DOHH2 (cell line): ENCODE measurements around the gene ZBTB7C.

Experiments
- H3F3A ChIP-seq: fragments of 200-600 bp; sonication (generic), shearing (Covaris generic); 2 replicates; pipeline ENCODE4 v1.6.0; 2016; ENCODE audit warnings: antibody characterized with exemption, mild to moderate bottlenecking; ENCODE audit not compliant: control insufficient read depth, insufficient read depth
- H3K27ac ChIP-seq: fragments of 200-600 bp; sonication (generic); 2 replicates; pipeline ENCODE4 v1.5.1; 2014; ENCODE audit warnings: low read depth, mild to moderate bottlenecking, low read length, moderate library complexity
- H3K27me3 ChIP-seq: fragments of 200-600 bp; sonication (generic); 2 replicates; pipeline ENCODE4 v1.6.1; 2014; ENCODE audit warnings: mild to moderate bottlenecking, low read length, mixed read lengths; ENCODE audit not compliant: control insufficient read depth
- H3K36me3 ChIP-seq: fragments of 200-600 bp; sonication (generic); 2 replicates; pipeline ENCODE4 v1.6.1; 2014; ENCODE audit warnings: mild to moderate bottlenecking, low read length, moderate library complexity, mixed read lengths; ENCODE audit not compliant: control insufficient read depth
- H3K4me1 ChIP-seq: fragments of 200-600 bp; sonication (generic); 2 replicates; pipeline ENCODE4 v1.6.1; 2014; ENCODE audit warnings: mild to moderate bottlenecking, low read length, mixed read lengths; ENCODE audit not compliant: control insufficient read depth
- H3K4me2 ChIP-seq: fragments of 200-600 bp; sonication (generic); 2 replicates; pipeline ENCODE4 v1.6.0; 2014; ENCODE audit warnings: mild to moderate bottlenecking, low read length, moderate library complexity
- H3K4me3 ChIP-seq: fragments of 200-600 bp; sonication (generic); 2 replicates; pipeline ENCODE4 v1.5.1; 2014; ENCODE audit warnings: mild to moderate bottlenecking, low read length, mixed read lengths
- H3K79me2 ChIP-seq: fragments of 200-600 bp; sonication (generic); 2 replicates; pipeline ENCODE4 v1.6.1; 2014; ENCODE audit warnings: mild to moderate bottlenecking, low read length, mixed read lengths; ENCODE audit not compliant: control insufficient read depth
- H3K9me2 ChIP-seq: fragments of 200-600 bp; sonication (generic); replicated peaks from 2 replicates; pipeline ENCODE4 v1.6.1; 2014; ENCODE audit warnings: mild to moderate bottlenecking, low read length, mixed read lengths; ENCODE audit not compliant: control insufficient read depth
- H3K9me3 ChIP-seq: fragments of 200-600 bp; sonication (generic); 2 replicates; pipeline ENCODE4 v1.6.1; 2014; ENCODE audit warnings: antibody characterized with exemption, low read length, mixed read lengths; ENCODE audit not compliant: control insufficient read depth, insufficient read depth
- H4K20me1 ChIP-seq: fragments of 200-600 bp; sonication (generic); 2 replicates; pipeline ENCODE4 v1.6.0; 2014; ENCODE audit warnings: low read depth, mild to moderate bottlenecking, antibody characterized with exemption, low read length, moderate library complexity; ENCODE audit not compliant: control insufficient read depth, insufficient read depth
- EZH2phosphoT487 ChIP-seq: fragments of 200-600 bp; sonication (generic); IDR thresholded peaks from 2 replicates; pipeline ENCODE4 v1.6.1; 2017; ENCODE audit warnings: borderline replicate concordance, mild to moderate bottlenecking, antibody characterized with exemption, low read length, moderate library complexity, mixed read lengths
- TF ChIP-seq, protein P1 (sequence below): fragments of 200-600 bp; sonication (generic); IDR thresholded peaks from one replicate; pipeline ENCODE4 v1.5.1; 2014; ENCODE audit warnings: antibody characterized with exemption, mild to moderate bottlenecking, low read depth, low read length; ENCODE audit not compliant: poor library complexity, severe bottlenecking

ZBTB7C gene

DNA sequence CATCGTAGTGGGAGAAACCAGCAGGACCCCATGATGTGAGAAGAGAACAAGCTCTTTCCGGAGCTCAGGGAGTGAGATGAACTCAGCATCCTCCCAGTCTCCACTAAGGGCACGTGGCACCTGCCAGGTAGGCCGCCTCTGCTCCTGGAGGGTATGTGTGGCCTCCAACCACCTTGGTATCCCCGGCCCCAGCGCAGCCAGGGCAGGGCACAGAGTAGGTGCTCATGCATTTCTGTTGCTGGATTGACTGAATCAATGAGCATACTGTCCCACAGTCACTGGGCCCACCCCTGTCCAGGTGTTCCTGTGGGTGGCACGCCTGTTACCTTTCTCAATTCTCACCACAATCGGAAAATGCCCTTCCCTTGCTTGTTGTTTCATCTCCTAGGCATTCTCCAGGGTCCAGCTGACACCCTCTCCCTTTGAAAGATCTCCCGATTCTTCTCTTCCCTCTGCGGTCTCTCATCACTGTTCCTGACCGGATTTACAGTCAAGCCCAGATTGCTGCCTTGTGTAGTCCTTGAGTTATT, 340.2 kb downstream of the ZBTB7C start:
- Histone ChIP-seq H3K27ac (no peak overlapping the region), H3K9me3 (no peaks in the 10 kb centered on the region), H3K4me1 (no peaks in the 10 kb centered on the region), H3F3A (no peaks in the 10 kb centered on the region), H3K4me3 (no peak overlapping the region), H3K36me3 (no peaks in the 10 kb centered on the region), H3K4me2 (no peak overlapping the region), H3K9me2 (no peaks in the 10 kb centered on the region), H3K79me2 (no peaks in the 10 kb centered on the region), H3K27me3 (peaks cover 22% of the 10 kb centered on the region; the same call in 1 of the 2 replicates), H4K20me1 (no peaks in the 10 kb centered on the region)
- TF ChIP-seq EZH2phosphoT487: no peak
- TF ChIP-seq, protein P1, sequence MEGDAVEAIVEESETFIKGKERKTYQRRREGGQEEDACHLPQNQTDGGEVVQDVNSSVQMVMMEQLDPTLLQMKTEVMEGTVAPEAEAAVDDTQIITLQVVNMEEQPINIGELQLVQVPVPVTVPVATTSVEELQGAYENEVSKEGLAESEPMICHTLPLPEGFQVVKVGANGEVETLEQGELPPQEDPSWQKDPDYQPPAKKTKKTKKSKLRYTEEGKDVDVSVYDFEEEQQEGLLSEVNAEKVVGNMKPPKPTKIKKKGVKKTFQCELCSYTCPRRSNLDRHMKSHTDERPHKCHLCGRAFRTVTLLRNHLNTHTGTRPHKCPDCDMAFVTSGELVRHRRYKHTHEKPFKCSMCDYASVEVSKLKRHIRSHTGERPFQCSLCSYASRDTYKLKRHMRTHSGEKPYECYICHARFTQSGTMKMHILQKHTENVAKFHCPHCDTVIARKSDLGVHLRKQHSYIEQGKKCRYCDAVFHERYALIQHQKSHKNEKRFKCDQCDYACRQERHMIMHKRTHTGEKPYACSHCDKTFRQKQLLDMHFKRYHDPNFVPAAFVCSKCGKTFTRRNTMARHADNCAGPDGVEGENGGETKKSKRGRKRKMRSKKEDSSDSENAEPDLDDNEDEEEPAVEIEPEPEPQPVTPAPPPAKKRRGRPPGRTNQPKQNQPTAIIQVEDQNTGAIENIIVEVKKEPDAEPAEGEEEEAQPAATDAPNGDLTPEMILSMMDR: no peak

DNA sequence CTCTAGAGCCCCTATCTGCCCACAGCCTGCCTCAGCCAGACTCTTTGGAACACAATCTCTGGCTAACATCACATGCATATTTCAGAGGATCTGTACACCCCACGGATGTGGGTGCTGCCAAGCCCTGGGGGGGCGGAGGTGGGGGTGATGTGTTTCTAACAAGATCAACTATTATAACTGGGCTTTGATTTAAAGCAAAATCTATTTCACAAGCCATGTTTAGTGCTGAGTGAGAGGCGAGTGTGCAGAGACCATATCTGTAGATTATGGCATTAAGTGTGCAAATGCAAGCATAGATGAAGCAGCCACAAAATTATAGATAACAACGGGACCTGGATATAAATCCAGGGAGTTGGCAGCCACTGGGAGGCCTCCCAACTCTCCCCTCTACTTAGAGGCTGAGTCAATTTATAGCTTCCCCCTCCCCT, 342.9 kb downstream of the ZBTB7C start:
- TF ChIP-seq EZH2phosphoT487: no peak
- TF ChIP-seq, protein P1: no peak
- Histone ChIP-seq H3K27me3 (peaks cover 16% of the 10 kb centered on the region; the same call in 1 of the 2 replicates), H3K4me2 (no peak overlapping the region), H3K9me3 (no peaks in the 10 kb centered on the region), H3K36me3 (no peaks in the 10 kb centered on the region), H3K9me2 (no peaks in the 10 kb centered on the region), H3F3A (no peaks in the 10 kb centered on the region), H3K4me1 (no peaks in the 10 kb centered on the region), H3K27ac (no peak overlapping the region), H3K79me2 (no peaks in the 10 kb centered on the region), H4K20me1 (no peaks in the 10 kb centered on the region), H3K4me3 (no peak overlapping the region)

DNA sequence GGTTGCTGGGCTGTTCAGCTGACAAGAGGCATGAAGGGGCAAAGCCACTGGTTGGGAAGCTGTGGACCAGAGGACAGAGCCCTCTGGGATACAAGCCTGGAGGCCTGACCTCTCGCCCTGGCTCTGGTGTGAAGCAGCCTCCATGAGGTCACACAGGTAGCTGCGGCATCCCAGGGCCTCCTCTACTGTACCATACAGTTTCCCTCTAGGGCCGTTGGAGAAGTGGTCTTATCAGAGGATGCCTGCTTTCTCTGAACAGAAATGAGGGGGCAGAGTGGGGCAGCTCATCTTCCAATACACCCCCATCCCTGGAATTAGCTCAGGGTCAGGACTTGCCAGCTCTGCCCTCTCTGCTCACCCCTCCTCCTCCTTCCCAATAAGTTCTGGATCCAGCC, 343.6 kb downstream of the ZBTB7C start:
- H3K9me2 ChIP-seq: no peaks in the 10 kb centered on the region
- H3K27me3 ChIP-seq: peaks cover 14% of the 10 kb centered on the region; the same call in 1 of the 2 replicates
- H3K4me3 ChIP-seq: no peak overlapping the region
- H3K36me3 ChIP-seq: no peaks in the 10 kb centered on the region
- no peak overlapping the region for H3K4me2 ChIP-seq
- TF ChIP-seq EZH2phosphoT487: no peak
- TF ChIP-seq, protein P1: no peak
- no peaks in the 10 kb centered on the region for H3K9me3 ChIP-seq
- H3K79me2 ChIP-seq: no peaks in the 10 kb centered on the region
- H3F3A ChIP-seq: no peaks in the 10 kb centered on the region
- no peaks in the 10 kb centered on the region for H4K20me1 ChIP-seq
- H3K27ac ChIP-seq: no peak overlapping the region
- H3K4me1 ChIP-seq: no peaks in the 10 kb centered on the region
